ENCODE results near the gene LY6G6F. TPM values are rescaled to one million over a fixed set of nuclear protein-coding genes. Genes with fewer than 3 reads are reported as not detected.

LY6G6F gene
- total and polyA plus RNA-seq, 10 of the 15 experiments (the other 5 are each of a cell fraction or from before 2014, with no cell fraction given) = not detected

DNA sequence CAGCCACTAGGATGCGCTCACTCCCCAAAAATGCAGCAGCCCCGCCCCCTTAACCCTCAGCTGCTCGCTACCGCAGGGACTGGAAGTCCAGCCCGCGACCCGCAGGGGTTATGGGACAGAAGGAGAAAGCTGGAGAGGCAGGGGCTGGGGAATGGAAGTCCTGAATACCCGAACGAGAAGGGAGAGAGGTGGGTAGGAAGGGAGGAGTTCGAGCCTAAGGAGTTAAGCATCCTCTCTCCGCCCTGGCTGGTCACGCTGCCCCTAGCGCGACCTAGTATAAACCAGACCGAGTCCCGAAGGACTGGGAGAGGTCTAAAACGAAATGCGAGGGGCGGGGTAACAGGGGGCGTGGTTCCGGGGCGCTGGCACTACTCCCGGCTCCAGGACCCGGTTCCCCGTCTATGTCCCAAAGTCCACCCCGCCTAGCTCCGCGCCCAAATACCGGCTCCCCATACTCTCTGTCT lies 22.9 kb downstream of the LY6G6F start:
- in situ Hi-C loops (cut with MboI) = no loop called here
- RAD21 ChIA-PET (ENCODE audit: unreplicated experiment) = interaction anchor here (0.7 to 3.6 kb wide), 18 partner anchors 10 to 466 kb away, joined by 3 to 44 read pairs (median 4); partner anchors contain the start of genes HSPA1A, HSPA1B, HSPA1L and LSM2
- peak; percentile 84 for ATAC-seq
- H3K79me2 ChIP-seq (ENCODE audit: control insufficient read depth, insufficient read depth, low read length) = peaks cover 16% of the 10 kb centered on the region
- H3K36me3 ChIP-seq (ENCODE audit: control insufficient read depth in 2 of 2, insufficient read depth in 2 of 2, low read length in 1 of 2) = peaks cover 6 to 15% of the 10 kb centered on the region in 2 experiments
- no peak for FAIRE-seq
- H3K4me3 ChIP-seq = peak overlapping the region; percentile 78
- no peaks in the 10 kb centered on the region for H3K27me3 ChIP-seq (replicated peaks in 1 of 2; ENCODE audit: control insufficient read depth in 2 of 2, insufficient read depth in 2 of 2, low read length in 1 of 2)
- POLR2A ChIA-PET = interaction anchor here (0.9 to 2.8 kb wide), 9 partner anchors 10 to 327 kb away, joined by 3 to 30 read pairs (median 3); partner anchors contain the start of genes HSPA1B, MSH5 and NEU1
- CTCF ChIA-PET = interaction anchor here (0.6 to 15.8 kb wide), 19 partner anchors 9 to 221 kb away, joined by 3 to 208 read pairs (median 5); partner anchors contain the start of genes HSPA1B, LY6G5C, MSH5 and VARS1
- SMC1A ChIA-PET (ENCODE audit: uncharacterized antibody, unreplicated experiment) = interaction anchor here (0.6 to 5.3 kb wide), 13 partner anchors 9 to 107 kb away, joined by 3 to 45 read pairs (median 3); partner anchors contain the start of genes CLIC1, HSPA1A, HSPA1L and LSM2
- H3K27ac ChIP-seq (ENCODE audit: control insufficient read depth, insufficient read depth) = peak overlapping the region; percentile 13; the same call in 1 of the 2 replicates
- H2AFZ ChIP-seq (ENCODE audit: control insufficient read depth, low read depth, low read length) = peak overlapping the region; percentile 29
- H4K20me1 ChIP-seq (ENCODE audit: control insufficient read depth, insufficient read depth) = 0 out of 2 replicates have a peak, but pooled peaks cover 3% of the 10 kb centered on the region
- H3K4me2 ChIP-seq (ENCODE audit: control insufficient read depth, insufficient read depth) = peak overlapping the region; percentile 98
- no peaks in the 10 kb centered on the region for H3K9me3 ChIP-seq (replicated peaks; ENCODE audit: control insufficient read depth, insufficient read depth, low read length)
- DNase-seq (ENCODE audit: low read depth, low spot score) = peak; percentile 35
- intact Hi-C loops (cut with micrococcal nuclease; ENCODE audit: unreplicated experiment) = loop anchor here (1.0 to 2.0 kb wide), 3 partner anchors 39 to 97 kb away; partner anchors contain the start of gene HSPA1B
- H3K9ac ChIP-seq (ENCODE audit: control insufficient read depth, insufficient read depth, low read length) = peak overlapping the region; percentile 25; the same call in 1 of the 2 replicates
- under 1% methylated on average over 29 of the region's 29 CpGs for WGBS (ENCODE audit: insufficient coverage, insufficient replicate concordance, low lambda C conversion rate, missing lambda C conversion rate)
- BruUV-seq (replicated peaks) = no TSS peak
- H3K4me1 ChIP-seq (ENCODE audit: control insufficient read depth, insufficient read depth, low read length) = peaks cover 33% of the 10 kb centered on the region
- TF ChIP-seq, protein P1, sequence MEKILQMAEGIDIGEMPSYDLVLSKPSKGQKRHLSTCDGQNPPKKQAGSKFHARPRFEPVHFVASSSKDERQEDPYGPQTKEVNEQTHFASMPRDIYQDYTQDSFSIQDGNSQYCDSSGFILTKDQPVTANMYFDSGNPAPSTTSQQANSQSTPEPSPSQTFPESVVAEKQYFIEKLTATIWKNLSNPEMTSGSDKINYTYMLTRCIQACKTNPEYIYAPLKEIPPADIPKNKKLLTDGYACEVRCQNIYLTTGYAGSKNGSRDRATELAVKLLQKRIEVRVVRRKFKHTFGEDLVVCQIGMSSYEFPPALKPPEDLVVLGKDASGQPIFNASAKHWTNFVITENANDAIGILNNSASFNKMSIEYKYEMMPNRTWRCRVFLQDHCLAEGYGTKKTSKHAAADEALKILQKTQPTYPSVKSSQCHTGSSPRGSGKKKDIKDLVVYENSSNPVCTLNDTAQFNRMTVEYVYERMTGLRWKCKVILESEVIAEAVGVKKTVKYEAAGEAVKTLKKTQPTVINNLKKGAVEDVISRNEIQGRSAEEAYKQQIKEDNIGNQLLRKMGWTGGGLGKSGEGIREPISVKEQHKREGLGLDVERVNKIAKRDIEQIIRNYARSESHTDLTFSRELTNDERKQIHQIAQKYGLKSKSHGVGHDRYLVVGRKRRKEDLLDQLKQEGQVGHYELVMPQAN (conservative IDR thresholded peaks at IDR 0.05) = peak; percentile 62; the same call in 1 of the 2 replicates
- TF ChIP-seq, protein P2, sequence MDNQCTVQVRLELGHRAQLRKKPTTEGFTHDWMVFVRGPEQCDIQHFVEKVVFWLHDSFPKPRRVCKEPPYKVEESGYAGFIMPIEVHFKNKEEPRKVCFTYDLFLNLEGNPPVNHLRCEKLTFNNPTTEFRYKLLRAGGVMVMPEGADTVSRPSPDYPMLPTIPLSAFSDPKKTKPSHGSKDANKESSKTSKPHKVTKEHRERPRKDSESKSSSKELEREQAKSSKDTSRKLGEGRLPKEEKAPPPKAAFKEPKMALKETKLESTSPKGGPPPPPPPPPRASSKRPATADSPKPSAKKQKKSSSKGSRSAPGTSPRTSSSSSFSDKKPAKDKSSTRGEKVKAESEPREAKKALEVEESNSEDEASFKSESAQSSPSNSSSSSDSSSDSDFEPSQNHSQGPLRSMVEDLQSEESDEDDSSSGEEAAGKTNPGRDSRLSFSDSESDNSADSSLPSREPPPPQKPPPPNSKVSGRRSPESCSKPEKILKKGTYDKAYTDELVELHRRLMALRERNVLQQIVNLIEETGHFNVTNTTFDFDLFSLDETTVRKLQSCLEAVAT (IDR thresholded peaks at IDR 0.05) = peak; percentile 74; the same call in 1 of the 2 replicates
- TF ChIP-seq EZH2 (IDR thresholded peaks at IDR 0.05; ENCODE audit: borderline replicate concordance, control insufficient read depth, low read depth, low read length) (no peak), HDAC2 (IDR thresholded peaks at IDR 0.05) (no peak), MYB (IDR thresholded peaks at IDR 0.05; ENCODE audit: borderline replicate concordance, low read depth, low read length) (no peak), LARP7 (IDR thresholded peaks at IDR 0.05) (no peak), TCF12 (IDR thresholded peaks at IDR 0.05; ENCODE audit: low read depth, low read length) (peak; percentile 57; the same call in 1 of the 2 replicates), CEBPB (IDR thresholded peaks at IDR 0.05; ENCODE audit: borderline replicate concordance in 1 of 2, low read depth in 2 of 2, low read length in 2 of 2) (no peak)
- TF ChIP-seq, protein P3, sequence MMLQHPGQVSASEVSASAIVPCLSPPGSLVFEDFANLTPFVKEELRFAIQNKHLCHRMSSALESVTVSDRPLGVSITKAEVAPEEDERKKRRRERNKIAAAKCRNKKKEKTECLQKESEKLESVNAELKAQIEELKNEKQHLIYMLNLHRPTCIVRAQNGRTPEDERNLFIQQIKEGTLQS (IDR thresholded peaks at IDR 0.05; ENCODE audit: borderline replicate concordance, extremely low read depth, low read depth, low read length) = no peak
- TF ChIP-seq, protein P4, sequence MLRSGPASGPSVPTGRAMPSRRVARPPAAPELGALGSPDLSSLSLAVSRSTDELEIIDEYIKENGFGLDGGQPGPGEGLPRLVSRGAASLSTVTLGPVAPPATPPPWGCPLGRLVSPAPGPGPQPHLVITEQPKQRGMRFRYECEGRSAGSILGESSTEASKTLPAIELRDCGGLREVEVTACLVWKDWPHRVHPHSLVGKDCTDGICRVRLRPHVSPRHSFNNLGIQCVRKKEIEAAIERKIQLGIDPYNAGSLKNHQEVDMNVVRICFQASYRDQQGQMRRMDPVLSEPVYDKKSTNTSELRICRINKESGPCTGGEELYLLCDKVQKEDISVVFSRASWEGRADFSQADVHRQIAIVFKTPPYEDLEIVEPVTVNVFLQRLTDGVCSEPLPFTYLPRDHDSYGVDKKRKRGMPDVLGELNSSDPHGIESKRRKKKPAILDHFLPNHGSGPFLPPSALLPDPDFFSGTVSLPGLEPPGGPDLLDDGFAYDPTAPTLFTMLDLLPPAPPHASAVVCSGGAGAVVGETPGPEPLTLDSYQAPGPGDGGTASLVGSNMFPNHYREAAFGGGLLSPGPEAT (IDR thresholded peaks at IDR 0.05; ENCODE audit: low read depth) = peak; percentile 43; the same call in 1 of the 2 replicates
- TF ChIP-seq, protein P5, sequence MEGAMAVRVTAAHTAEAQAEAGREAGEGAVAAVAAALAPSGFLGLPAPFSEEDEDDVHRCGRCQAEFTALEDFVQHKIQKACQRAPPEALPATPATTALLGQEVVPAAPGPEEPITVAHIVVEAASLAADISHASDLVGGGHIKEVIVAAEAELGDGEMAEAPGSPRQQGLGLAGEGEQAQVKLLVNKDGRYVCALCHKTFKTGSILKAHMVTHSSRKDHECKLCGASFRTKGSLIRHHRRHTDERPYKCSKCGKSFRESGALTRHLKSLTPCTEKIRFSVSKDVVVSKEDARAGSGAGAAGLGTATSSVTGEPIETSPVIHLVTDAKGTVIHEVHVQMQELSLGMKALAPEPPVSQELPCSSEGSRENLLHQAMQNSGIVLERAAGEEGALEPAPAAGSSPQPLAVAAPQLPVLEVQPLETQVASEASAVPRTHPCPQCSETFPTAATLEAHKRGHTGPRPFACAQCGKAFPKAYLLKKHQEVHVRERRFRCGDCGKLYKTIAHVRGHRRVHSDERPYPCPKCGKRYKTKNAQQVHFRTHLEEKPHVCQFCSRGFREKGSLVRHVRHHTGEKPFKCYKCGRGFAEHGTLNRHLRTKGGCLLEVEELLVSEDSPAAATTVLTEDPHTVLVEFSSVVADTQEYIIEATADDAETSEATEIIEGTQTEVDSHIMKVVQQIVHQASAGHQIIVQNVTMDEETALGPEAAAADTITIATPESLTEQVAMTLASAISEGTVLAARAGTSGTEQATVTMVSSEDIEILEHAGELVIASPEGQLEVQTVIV (IDR thresholded peaks at IDR 0.05; ENCODE audit: borderline replicate concordance, partially characterized antibody) = no peak
- TF ChIP-seq, protein P6, sequence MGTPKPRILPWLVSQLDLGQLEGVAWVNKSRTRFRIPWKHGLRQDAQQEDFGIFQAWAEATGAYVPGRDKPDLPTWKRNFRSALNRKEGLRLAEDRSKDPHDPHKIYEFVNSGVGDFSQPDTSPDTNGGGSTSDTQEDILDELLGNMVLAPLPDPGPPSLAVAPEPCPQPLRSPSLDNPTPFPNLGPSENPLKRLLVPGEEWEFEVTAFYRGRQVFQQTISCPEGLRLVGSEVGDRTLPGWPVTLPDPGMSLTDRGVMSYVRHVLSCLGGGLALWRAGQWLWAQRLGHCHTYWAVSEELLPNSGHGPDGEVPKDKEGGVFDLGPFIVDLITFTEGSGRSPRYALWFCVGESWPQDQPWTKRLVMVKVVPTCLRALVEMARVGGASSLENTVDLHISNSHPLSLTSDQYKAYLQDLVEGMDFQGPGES (IDR thresholded peaks at IDR 0.05) = 0 out of 2 replicates have a peak, but pooled peaks have one; percentile 50

Data from GM12878 (cell line).